ENCODE results near the gene INHBE.
"Not testable (repeated sequence)": the region's sequence is repeated elsewhere in the genome, so short reads cannot be mapped to it uniquely, and the experiment has no call there.

The INHBE gene

GRCh38 chr12:57419495-57419894 lies 35.6 kb upstream of the INHBE start:
- H3K9me2 ChIP-seq (replicated peaks; ENCODE audit: insufficient read depth, low read length) = no peaks in the 10 kb centered on the region
- H3F3A ChIP-seq (ENCODE audit: insufficient read depth) = peaks cover 3% of the 10 kb centered on the region; the same call in 1 of the 2 replicates
- H3K79me2 ChIP-seq (ENCODE audit: insufficient read depth, low read length) = peaks cover 61% of the 10 kb centered on the region
- no peaks in the 10 kb centered on the region for H3K27me3 ChIP-seq (ENCODE audit: low read length)
- no peak overlapping the region for H3K4me2 ChIP-seq (ENCODE audit: low read depth, low read length, poor library complexity, severe bottlenecking)
- no peak overlapping the region for H3K27ac ChIP-seq (ENCODE audit: low read depth, low read length)
- TF ChIP-seq EZH2phosphoT487 (conservative IDR thresholded peaks at IDR 0.05; ENCODE audit: low read length) (no peak), CTCF (IDR thresholded peaks at IDR 0.05; ENCODE audit: insufficient read depth, low read length, poor library complexity, severe bottlenecking) (no peak)
- H3K9ac ChIP-seq (ENCODE audit: low read length) = no peak overlapping the region
- H4K20me1 ChIP-seq (ENCODE audit: low read depth, low read length) = no peaks in the 10 kb centered on the region
- H2AFZ ChIP-seq (ENCODE audit: low read depth, low read length, severe bottlenecking) = no peak overlapping the region
- H3K9me3 ChIP-seq (ENCODE audit: insufficient read depth, low read length) = no peaks in the 10 kb centered on the region
- H3K36me3 ChIP-seq (ENCODE audit: low read length) = no peaks in the 10 kb centered on the region
- H3K4me3 ChIP-seq (ENCODE audit: insufficient read depth, low read length, poor library complexity, severe bottlenecking) = no peak overlapping the region

GRCh38 chr12:57420482-57420881 lies 34.6 kb upstream of the INHBE start:
- Histone ChIP-seq H3K79me2 (ENCODE audit: insufficient read depth, low read length) (peaks cover 58% of the 10 kb centered on the region), H4K20me1 (ENCODE audit: low read depth, low read length) (no peaks in the 10 kb centered on the region), H3K9me3 (ENCODE audit: insufficient read depth, low read length) (no peaks in the 10 kb centered on the region), H3K27me3 (ENCODE audit: low read length) (no peaks in the 10 kb centered on the region), H3K9me2 (replicated peaks; ENCODE audit: insufficient read depth, low read length) (no peaks in the 10 kb centered on the region), H3K4me2 (ENCODE audit: low read depth, low read length, poor library complexity, severe bottlenecking) (no peak overlapping the region), H3K9ac (ENCODE audit: low read length) (no peak overlapping the region), H3K27ac (ENCODE audit: low read depth, low read length) (no peak overlapping the region), H3F3A (ENCODE audit: insufficient read depth) (peaks cover 3% of the 10 kb centered on the region; the same call in 1 of the 2 replicates), H2AFZ (ENCODE audit: low read depth, low read length, severe bottlenecking) (no peak overlapping the region), H3K36me3 (ENCODE audit: low read length) (no peaks in the 10 kb centered on the region), H3K4me3 (ENCODE audit: insufficient read depth, low read length, poor library complexity, severe bottlenecking) (no peak overlapping the region)
- TF ChIP-seq CTCF (IDR thresholded peaks at IDR 0.05; ENCODE audit: insufficient read depth, low read length, poor library complexity, severe bottlenecking) = no peak
- TF ChIP-seq EZH2phosphoT487 (conservative IDR thresholded peaks at IDR 0.05; ENCODE audit: low read length) = no peak

GRCh38 chr12:57426948-57427347 lies 28.2 kb upstream of the INHBE start:
- H3K4me2 ChIP-seq (ENCODE audit: low read depth, low read length, poor library complexity, severe bottlenecking); H3K27me3 ChIP-seq (ENCODE audit: low read length); H3K9me3 ChIP-seq (ENCODE audit: insufficient read depth, low read length); H3K4me3 ChIP-seq (ENCODE audit: insufficient read depth, low read length, poor library complexity, severe bottlenecking); H3K9ac ChIP-seq (ENCODE audit: low read length); H3K9me2 ChIP-seq (replicated peaks; ENCODE audit: insufficient read depth, low read length); H4K20me1 ChIP-seq (ENCODE audit: low read depth, low read length); H3K27ac ChIP-seq (ENCODE audit: low read depth, low read length); H2AFZ ChIP-seq (ENCODE audit: low read depth, low read length, severe bottlenecking); H3K36me3 ChIP-seq (ENCODE audit: low read length): not testable (repeated sequence)
- Histone ChIP-seq H3F3A (ENCODE audit: insufficient read depth) (peaks cover 13% of the 10 kb centered on the region), H3K79me2 (ENCODE audit: insufficient read depth, low read length) (peaks cover 48% of the 10 kb centered on the region)

GRCh38 chr12:57428965-57429364 lies 26.1 kb upstream of the INHBE start:
- no peak overlapping the region for H3K4me3 ChIP-seq (ENCODE audit: insufficient read depth, low read length, poor library complexity, severe bottlenecking)

More at GRCh38 chr12:57428965-57429364, 26.1 kb upstream of the INHBE start:
- Histone ChIP-seq H2AFZ (ENCODE audit: low read depth, low read length, severe bottlenecking) (no peak overlapping the region), H3K9me2 (replicated peaks; ENCODE audit: insufficient read depth, low read length) (no peaks in the 10 kb centered on the region), H3F3A (ENCODE audit: insufficient read depth) (peaks cover 13% of the 10 kb centered on the region), H3K4me2 (ENCODE audit: low read depth, low read length, poor library complexity, severe bottlenecking) (peak overlapping the region; percentile 98), H3K36me3 (ENCODE audit: low read length) (no peaks in the 10 kb centered on the region), H3K9me3 (ENCODE audit: insufficient read depth, low read length) (no peaks in the 10 kb centered on the region), H3K27me3 (ENCODE audit: low read length) (no peaks in the 10 kb centered on the region), H4K20me1 (ENCODE audit: low read depth, low read length) (no peaks in the 10 kb centered on the region), H3K27ac (ENCODE audit: low read depth, low read length) (peak overlapping the region; percentile 64; the same call in 1 of the 2 replicates), H3K79me2 (ENCODE audit: insufficient read depth, low read length) (peaks cover 43% of the 10 kb centered on the region), H3K9ac (ENCODE audit: low read length) (peak overlapping the region; percentile 72)
- TF ChIP-seq CTCF (IDR thresholded peaks at IDR 0.05; ENCODE audit: insufficient read depth, low read length, poor library complexity, severe bottlenecking) (no peak), EZH2phosphoT487 (conservative IDR thresholded peaks at IDR 0.05; ENCODE audit: low read length) (no peak)
